RPMI8226 (cell line): Measurements from ENCODE around the gene PSIP1.
A peak's percentile ranks its signal among the peaks of the same experiment; 100 is the strongest.
"Not testable (repeated sequence)": the region's sequence is repeated elsewhere in the genome, so short reads cannot be mapped to it uniquely, and the experiment has no call there.

Experiments used
- DNase-seq: peaks from one replicate; pipeline ENCODE4 v3.0.0-alpha.2; 2015

The PSIP1 gene

GRCh38 chr9:15510789-15511575 is at the start of gene PSIP1:
PSIP1 (minus strand) TSS chr9:15510970; CDS start chr9:15510188, 782 bp downstream.
- DNase-seq, result peak; percentile 89

GRCh38 chr9:15553528-15553898 is 42.7 kb upstream of the PSIP1 start:
- DNase-seq, result no peak

- peak; percentile 88 for DNase-seq
These were observed 42.1 kb upstream of the PSIP1 start, which contains the start of gene CCDC171 for GRCh38 chr9:15552636-15553527. CCDC171 (plus strand) TSS chr9:15553043; CDS start chr9:15564089, 11,046 bp downstream.

- no peak for DNase-seq
These were observed 38.8 kb upstream of the PSIP1 start for GRCh38 chr9:15549611-15550010.

- DNase-seq, result no peak
These were observed 32.5 kb upstream of the PSIP1 start for GRCh38 chr9:15543047-15543813.

GRCh38 chr9:15542624-15543023 is 31.9 kb upstream of the PSIP1 start:
- DNase-seq, result no peak

GRCh38 chr9:15541872-15542271 is 31.1 kb upstream of the PSIP1 start:
- DNase-seq, result no peak

- no peak for DNase-seq
These were observed 20.6 kb upstream of the PSIP1 start for GRCh38 chr9:15531380-15531779.

- DNase-seq, result no peak
These were observed 19.0 kb upstream of the PSIP1 start for GRCh38 chr9:15529566-15530324.

GRCh38 chr9:15527035-15527434 is 16.3 kb upstream of the PSIP1 start:
- not testable (repeated sequence) for DNase-seq

- no peak for DNase-seq
These were observed 15.2 kb upstream of the PSIP1 start for GRCh38 chr9:15525958-15526357.

GRCh38 chr9:15524845-15525455 is 14.2 kb upstream of the PSIP1 start:
- DNase-seq, result no peak

- DNase-seq, result no peak
These were observed 11.5 kb upstream of the PSIP1 start for GRCh38 chr9:15522130-15522755.

- DNase-seq, result no peak
These were observed 10.5 kb upstream of the PSIP1 start for GRCh38 chr9:15521254-15521653.

- no peak for DNase-seq
These were observed 9.1 kb upstream of the PSIP1 start for GRCh38 chr9:15519831-15520230.

GRCh38 chr9:15513335-15513734 is 2.6 kb upstream of the PSIP1 start:
- peak; percentile 55 for DNase-seq

- no peak for DNase-seq
These were observed 2.1 kb upstream of the PSIP1 start for GRCh38 chr9:15512889-15513288.

- DNase-seq, result no peak
These were observed 1.4 kb upstream of the PSIP1 start for GRCh38 chr9:15512204-15512603.

- DNase-seq, result peak; percentile 58
These were observed 610 bp downstream of the PSIP1 start for GRCh38 chr9:15509931-15510788.

- no peak for DNase-seq
These were observed 4.8 kb downstream of the PSIP1 start for GRCh38 chr9:15505921-15506320.
